NCI-H2227 (cell line): ENCODE measurements around the gene CNPY2.
"Not testable (repeated sequence)": the region's sequence is repeated elsewhere in the genome, so short reads cannot be mapped to it uniquely, and the experiment has no call there.

ENCODE experiments used
- DNase-seq: peaks from one replicate; lab custom pipeline; 2025; ENCODE audit not compliant: unreplicated experiment; lab: John Stamatoyannopoulos, UW

CNPY2 gene

DNA sequence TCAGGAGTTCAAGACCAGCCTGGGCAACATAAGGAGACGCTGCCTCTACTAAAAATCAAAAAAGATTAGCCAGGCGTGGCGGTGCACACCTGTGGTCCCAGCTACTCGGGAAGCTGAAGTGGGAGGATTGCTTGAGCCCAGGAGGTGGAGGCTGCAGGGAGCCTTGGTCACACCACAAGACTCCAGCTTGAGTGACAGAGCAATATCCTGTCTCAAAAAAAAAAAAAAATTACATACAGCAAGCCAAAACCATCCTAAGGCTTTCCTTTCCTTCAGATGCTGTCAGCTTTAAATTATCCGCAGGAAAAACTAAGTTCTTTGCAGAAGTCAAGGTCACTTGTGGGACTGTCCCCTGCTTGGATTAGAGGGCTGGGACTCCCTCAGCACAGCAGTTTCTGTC lies 17.0 kb downstream of the CNPY2 start:
- DNase-seq: no peak

DNA sequence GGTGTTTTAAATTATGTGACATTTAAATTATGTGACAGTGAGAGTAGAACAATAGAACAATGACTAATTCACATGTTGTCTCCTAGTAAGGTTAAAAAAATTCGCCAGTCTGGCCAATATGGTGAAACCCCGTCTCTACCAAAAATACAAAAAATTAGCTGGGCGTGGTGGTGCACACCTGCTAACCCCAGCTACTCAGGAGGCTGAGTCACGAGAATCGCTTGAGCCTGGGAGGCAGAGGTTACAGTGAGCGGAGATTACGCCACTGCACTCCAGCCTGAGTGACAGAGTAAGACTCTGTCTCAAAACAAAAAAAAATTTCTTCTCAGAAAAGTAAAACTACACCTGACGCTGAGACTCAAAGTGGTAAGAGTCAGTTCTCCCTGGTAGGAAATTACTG lies 18.4 kb downstream of the CNPY2 start:
- DNase-seq: no peak

DNA sequence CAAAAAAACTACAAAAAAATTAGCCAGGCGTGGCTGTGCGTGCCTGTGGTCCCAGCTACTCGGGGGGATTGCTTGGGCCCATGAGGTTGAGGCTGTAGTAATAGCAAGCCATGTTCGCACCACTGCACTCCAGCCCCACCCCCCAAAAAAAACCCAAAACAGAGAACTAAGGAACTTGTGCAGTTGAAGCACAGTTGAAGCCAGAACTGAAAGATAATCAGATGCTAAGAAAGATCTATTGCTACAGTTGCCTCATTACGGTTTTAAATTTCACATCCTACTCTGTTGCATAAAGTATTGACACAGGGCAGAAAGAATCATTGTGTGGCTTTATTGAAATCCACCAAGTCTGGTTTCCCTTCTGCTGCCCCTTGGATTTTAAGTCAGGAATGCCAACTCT lies 19.5 kb downstream of the CNPY2 start:
- DNase-seq: no peak

GRCh38 chr12:56293795-56294194 lies 22.0 kb downstream of the CNPY2 start:
- no peak for DNase-seq

GRCh38 chr12:56288705-56289387 lies 26.9 kb downstream of the CNPY2 start:
- no peak for DNase-seq

- no peak for DNase-seq
Observed at GRCh38 chr12:56286044-56286830, 29.6 kb downstream of the CNPY2 start.

DNA sequence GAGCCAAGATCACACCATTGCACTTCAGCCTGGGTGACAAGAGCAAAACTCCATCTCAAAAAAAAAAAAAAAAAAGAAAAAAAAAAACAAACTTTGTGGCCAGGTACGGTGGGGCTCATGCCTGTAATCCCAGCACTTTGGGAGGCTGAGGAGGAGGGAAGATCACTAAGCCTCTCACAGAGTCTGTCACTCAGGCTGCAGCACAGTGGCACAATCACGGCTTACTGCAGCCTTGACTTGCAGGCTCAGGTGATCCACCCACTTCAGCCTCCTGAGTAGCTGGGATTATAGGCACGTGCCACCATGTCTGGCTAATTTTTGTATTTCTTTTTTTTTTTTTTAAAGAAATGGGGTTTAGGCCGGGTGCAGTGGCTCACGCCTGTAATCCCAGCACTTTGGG lies 31.5 kb downstream of the CNPY2 start:
- not testable (repeated sequence) for DNase-seq

DNA sequence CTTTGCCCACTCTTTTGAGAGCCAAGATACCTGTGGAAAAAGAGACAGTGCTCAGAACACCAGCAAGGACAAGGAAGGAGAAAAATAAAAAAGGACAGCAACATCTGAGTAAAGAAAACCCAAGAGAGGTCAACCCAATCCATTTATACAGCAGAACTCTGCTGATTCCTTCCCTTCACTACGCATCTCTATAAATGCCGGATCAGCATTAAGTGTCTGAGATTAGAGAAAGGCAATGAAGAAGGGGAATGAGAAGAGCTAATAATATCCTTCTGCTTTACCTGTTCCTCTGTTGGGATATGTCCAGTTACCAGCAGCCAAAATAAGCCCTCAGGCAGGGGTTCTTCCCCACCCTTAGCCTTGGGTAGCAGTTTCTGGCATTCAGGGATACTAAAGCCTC lies 33.2 kb downstream of the CNPY2 start:
- DNase-seq: no peak

- no peak for DNase-seq
Observed at GRCh38 chr12:56282030-56282429, 33.8 kb downstream of the CNPY2 start.

DNA sequence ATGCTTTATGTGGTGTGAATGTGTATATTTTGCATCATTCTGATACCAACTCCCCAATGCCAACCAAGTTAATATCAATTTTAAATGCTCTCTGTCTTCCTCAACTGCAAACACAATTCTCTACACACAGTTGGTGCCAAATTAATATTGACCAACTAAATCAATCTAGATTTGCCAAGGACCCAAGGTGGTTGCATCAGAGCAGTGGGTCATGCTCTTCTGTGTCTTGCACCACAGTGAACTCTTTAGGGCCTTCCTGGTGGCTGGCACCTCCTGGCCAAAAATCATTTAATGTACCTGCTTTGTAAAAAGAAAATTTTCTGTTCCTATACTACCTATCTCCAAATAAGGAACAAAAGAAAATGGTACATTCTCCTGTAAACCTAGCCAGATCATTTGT lies 34.9 kb downstream of the CNPY2 start:
- no peak for DNase-seq

- DNase-seq: no peak
Observed at GRCh38 chr12:56278905-56279304, 36.9 kb downstream of the CNPY2 start.

DNA sequence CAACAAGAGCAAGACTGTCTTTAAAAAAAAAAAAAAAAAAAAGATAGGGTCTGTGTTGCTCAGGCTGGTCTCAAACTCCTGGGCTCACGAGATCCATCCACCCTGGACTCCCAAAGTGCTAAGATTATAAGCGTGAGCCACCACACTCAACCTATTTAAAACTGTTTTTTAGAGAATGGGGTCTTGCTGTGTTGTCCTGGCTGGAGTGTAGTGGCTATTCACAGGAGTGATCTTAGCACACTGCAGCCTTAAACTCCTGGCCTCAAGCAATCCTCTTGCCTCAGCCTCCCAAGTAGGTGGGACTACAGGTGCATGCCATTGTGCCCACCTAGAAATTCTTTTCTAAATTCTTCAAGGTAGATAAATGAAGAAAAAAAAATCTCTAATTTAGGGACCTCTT lies 41.5 kb downstream of the CNPY2 start:
- no peak for DNase-seq

DNA sequence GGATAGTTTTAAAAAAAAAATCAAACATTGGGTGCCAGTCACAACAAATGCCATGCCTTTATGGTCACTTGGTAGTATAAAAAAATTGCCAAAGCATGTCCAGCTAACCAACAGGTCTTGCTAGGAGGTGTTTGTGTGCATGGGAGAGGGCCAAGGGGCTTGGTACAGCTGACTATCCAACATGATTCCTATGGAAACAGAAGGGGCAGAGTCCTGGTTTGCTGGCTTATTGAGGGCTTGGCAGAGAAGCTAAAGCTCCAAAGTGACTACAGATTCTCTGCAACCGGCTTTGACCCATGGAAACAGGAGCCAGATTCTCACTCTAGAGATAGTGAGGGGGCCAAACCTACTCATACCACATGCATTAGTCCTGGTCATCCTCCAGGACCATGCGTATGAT lies 43.3 kb downstream of the CNPY2 start:
- not testable (repeated sequence) for DNase-seq

- DNase-seq: peak; percentile 11
Observed at GRCh38 chr12:56271031-56271430, 44.8 kb downstream of the CNPY2 start.

GRCh38 chr12:56267443-56268071 lies 48.2 kb downstream of the CNPY2 start:
- DNase-seq: no peak

DNA sequence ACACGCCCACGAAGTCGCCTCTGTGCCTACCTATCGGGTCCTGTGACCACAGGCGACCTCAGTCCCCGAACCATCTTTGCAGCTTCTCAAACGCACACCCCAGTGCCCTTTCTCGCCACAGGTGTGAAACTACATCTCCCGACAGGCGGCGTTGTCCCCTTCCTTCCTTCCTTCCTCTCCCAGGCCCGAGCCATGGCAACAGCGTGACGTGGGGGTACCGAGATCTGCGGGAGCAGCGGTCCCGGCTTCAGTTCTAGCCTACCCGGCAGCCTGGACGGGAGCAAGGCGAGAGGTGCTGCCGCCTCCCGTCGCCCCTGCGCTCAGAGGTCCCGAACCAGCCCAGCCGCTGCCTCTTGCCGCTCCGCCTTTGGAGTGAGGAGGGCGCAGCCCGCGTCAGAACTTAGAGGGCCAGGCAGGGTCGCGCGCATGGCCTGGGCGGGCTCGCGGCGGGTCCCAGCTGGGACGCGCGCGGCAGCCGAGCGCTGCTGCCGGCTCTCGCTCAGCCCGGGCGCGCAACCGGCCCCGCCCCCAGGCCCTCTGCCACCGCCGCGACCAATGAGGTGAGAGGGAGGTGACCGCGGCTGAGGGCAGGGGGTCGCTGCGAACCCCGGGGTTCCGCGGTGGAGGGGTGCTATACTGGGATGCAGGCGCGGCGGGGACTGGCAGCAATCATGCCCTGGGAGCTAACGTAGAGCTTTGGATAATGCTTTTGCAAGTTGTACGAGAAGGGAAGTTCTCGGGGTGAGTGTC lies 48.9 kb downstream of the CNPY2 start, which contains the start of gene COQ10A:
COQ10A (plus strand) TSS at position 250 of the 750 bp plus-strand sequence; CDS start at position 427, 177 bp downstream.
- DNase-seq: peak; percentile 88

- DNase-seq: not testable (repeated sequence)
Observed at GRCh38 chr12:56266068-56266692, 49.6 kb downstream of the CNPY2 start.

DNA sequence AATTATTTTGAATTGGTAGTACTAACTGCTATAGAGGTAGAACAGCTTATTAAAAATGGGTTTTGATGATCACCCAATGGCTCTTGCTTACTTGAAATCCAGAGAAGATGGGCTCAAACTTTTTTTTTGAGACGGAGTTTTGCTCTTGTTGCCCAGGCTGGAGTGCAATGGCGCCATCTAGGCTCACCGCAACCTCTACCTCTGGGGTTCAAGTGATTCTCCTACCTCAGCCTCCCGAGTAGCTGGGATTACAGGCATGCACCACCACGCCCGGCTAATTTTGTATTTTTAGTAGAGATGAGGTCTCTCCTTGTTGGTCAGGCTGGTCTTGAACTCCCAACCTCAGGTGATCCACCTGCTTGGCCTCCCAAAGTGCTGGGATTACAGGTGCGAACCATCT lies 52.8 kb downstream of the CNPY2 start:
- not testable (repeated sequence) for DNase-seq

- no peak for DNase-seq
Observed at GRCh38 chr12:56261503-56262232, 54.1 kb downstream of the CNPY2 start.

GRCh38 chr12:56260921-56261320 lies 54.9 kb downstream of the CNPY2 start:
- no peak for DNase-seq
